Measurements from ENCODE around the gene SEMA5B.

The SEMA5B gene

DNA sequence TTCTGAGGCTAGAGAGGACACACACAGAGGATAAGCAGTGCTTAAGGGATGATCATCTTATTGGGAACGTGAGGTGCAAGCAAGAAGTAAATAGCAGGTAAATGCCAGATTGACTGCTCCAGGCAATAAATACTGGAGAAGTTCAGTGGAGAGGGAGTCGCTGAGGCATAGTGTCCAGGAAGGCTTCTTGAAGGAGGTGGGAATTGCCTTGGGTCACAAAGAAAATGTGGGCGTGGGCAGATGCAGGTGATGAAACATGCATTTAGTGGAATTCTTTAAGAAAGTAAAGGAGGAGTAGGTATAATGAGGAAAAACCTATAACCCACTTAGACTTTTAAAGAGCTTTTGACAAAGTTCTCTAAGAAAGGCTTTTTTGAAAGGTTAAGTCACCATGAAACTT, 7.4 kb upstream of the SEMA5B start:
- Histone ChIP-seq H4K20me1 (ENCODE audit: insufficient read depth) (no peaks in the 10 kb centered on the region), H3K27me3 (ENCODE audit: insufficient read depth, low read depth) (no peaks in the 10 kb centered on the region), H3K4me1 (ENCODE audit: low read depth, poor library complexity, severe bottlenecking) (no peaks in the 10 kb centered on the region), H3K36me3 (ENCODE audit: insufficient read depth) (no peaks in the 10 kb centered on the region), H3K4me2 (no peak overlapping the region), H3K79me2 (ENCODE audit: insufficient read depth, low read depth) (no peaks in the 10 kb centered on the region), H2AFZ (ENCODE audit: low read depth) (no peak overlapping the region), H3K27ac (no peak overlapping the region), H3K4me3 (IDR thresholded peaks at IDR 0.05; ENCODE audit: insufficient read depth, low read depth, low read length) (no peak overlapping the region), H3K9ac (no peak overlapping the region)
- TF ChIP-seq, protein P1, sequence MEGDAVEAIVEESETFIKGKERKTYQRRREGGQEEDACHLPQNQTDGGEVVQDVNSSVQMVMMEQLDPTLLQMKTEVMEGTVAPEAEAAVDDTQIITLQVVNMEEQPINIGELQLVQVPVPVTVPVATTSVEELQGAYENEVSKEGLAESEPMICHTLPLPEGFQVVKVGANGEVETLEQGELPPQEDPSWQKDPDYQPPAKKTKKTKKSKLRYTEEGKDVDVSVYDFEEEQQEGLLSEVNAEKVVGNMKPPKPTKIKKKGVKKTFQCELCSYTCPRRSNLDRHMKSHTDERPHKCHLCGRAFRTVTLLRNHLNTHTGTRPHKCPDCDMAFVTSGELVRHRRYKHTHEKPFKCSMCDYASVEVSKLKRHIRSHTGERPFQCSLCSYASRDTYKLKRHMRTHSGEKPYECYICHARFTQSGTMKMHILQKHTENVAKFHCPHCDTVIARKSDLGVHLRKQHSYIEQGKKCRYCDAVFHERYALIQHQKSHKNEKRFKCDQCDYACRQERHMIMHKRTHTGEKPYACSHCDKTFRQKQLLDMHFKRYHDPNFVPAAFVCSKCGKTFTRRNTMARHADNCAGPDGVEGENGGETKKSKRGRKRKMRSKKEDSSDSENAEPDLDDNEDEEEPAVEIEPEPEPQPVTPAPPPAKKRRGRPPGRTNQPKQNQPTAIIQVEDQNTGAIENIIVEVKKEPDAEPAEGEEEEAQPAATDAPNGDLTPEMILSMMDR (conservative IDR thresholded peaks at IDR 0.05; ENCODE audit: low read depth, low read length): no peak

DNA sequence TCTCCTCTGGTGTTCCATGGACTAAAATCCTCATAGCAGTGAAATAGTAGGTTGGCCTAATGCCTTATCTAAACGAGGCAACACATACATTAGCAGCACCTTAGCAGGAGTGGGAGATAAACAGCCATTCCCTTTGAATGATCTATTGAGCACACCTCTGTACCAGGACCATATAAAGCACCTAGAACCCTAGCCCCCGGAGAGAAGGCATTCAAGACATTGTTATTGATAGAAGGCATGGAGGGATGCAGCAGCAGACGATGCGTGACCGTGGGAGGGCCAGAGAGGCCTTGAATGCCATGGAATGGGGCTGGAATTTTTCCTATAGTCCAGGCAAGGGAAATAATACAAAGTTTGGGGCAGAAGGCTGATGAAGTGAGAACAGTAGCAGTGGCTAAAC, 6.6 kb upstream of the SEMA5B start:
- H3K4me1 ChIP-seq (ENCODE audit: low read depth, poor library complexity, severe bottlenecking): no peaks in the 10 kb centered on the region
- no peak overlapping the region for H3K27ac ChIP-seq
- H3K9ac ChIP-seq: no peak overlapping the region
- no peaks in the 10 kb centered on the region for H4K20me1 ChIP-seq (ENCODE audit: insufficient read depth)
- no peak overlapping the region for H2AFZ ChIP-seq (ENCODE audit: low read depth)
- no peak overlapping the region for H3K4me3 ChIP-seq (IDR thresholded peaks at IDR 0.05; ENCODE audit: insufficient read depth, low read depth, low read length)
- H3K27me3 ChIP-seq (ENCODE audit: insufficient read depth, low read depth): no peaks in the 10 kb centered on the region
- H3K4me2 ChIP-seq: no peak overlapping the region
- H3K79me2 ChIP-seq (ENCODE audit: insufficient read depth, low read depth): no peaks in the 10 kb centered on the region
- no peaks in the 10 kb centered on the region for H3K36me3 ChIP-seq (ENCODE audit: insufficient read depth)
- TF ChIP-seq, protein P1 (conservative IDR thresholded peaks at IDR 0.05; ENCODE audit: low read depth, low read length): no peak

DNA sequence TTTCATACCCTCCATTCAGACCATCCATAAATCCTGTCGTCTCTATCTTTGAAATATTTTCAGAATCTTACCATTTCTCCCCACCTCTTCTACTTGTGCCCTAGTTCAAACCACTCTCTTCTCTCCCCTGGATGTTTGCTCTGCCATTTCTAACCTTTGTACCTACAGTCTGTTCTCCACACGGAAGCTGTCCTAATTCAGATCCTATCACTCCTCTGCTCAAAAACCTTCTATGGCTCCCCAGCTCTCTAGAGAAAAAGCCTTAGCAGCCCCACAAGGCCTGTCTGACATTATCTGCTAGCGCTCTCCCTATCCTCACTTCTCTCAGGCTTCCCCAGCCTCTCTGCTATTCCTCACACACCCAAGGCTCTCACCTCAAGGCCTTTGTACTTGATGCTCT, 4.5 kb upstream of the SEMA5B start:
- peaks cover 4% of the 10 kb centered on the region for H3K4me1 ChIP-seq (ENCODE audit: low read depth, poor library complexity, severe bottlenecking)
- H3K79me2 ChIP-seq (ENCODE audit: insufficient read depth, low read depth): no peaks in the 10 kb centered on the region
- H3K4me3 ChIP-seq (IDR thresholded peaks at IDR 0.05; ENCODE audit: insufficient read depth, low read depth, low read length): no peak overlapping the region
- no peak overlapping the region for H3K9ac ChIP-seq
- no peak overlapping the region for H3K4me2 ChIP-seq
- TF ChIP-seq, protein P1 (conservative IDR thresholded peaks at IDR 0.05; ENCODE audit: low read depth, low read length): no peak
- no peak overlapping the region for H3K27ac ChIP-seq
- H3K36me3 ChIP-seq (ENCODE audit: insufficient read depth): no peaks in the 10 kb centered on the region
- no peaks in the 10 kb centered on the region for H4K20me1 ChIP-seq (ENCODE audit: insufficient read depth)
- H2AFZ ChIP-seq (ENCODE audit: low read depth): no peak overlapping the region
- peaks cover 5% of the 10 kb centered on the region; the same call in 1 of the 2 replicates for H3K27me3 ChIP-seq (ENCODE audit: insufficient read depth, low read depth)

DNA sequence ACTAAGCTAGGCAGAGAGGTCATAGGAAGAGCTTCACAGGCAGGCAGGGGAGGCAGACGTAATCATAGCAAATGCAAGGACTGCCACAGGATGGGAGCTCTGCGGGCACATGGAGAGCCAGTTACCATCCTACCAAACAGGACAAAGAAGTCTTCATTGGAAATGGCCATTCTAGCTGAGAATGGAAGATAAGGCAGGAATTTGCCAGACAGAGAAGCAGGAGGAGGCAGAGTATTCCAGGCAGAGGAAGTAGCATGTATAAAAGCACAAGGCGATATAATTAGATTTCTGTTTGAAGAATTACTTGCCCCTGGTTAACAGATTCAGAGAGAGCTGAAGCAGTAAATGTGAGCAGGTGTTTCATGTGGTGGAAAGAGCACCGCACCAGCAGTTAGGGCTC, 3.5 kb upstream of the SEMA5B start:
- no peaks in the 10 kb centered on the region for H3K79me2 ChIP-seq (ENCODE audit: insufficient read depth, low read depth)
- no peaks in the 10 kb centered on the region for H4K20me1 ChIP-seq (ENCODE audit: insufficient read depth)
- peaks cover 5% of the 10 kb centered on the region; the same call in 1 of the 2 replicates for H3K27me3 ChIP-seq (ENCODE audit: insufficient read depth, low read depth)
- no peak overlapping the region for H3K27ac ChIP-seq
- H2AFZ ChIP-seq (ENCODE audit: low read depth): no peak overlapping the region
- no peak overlapping the region for H3K4me3 ChIP-seq (IDR thresholded peaks at IDR 0.05; ENCODE audit: insufficient read depth, low read depth, low read length)
- peaks cover 4% of the 10 kb centered on the region for H3K4me1 ChIP-seq (ENCODE audit: low read depth, poor library complexity, severe bottlenecking)
- TF ChIP-seq, protein P1 (conservative IDR thresholded peaks at IDR 0.05; ENCODE audit: low read depth, low read length): no peak
- H3K4me2 ChIP-seq: no peak overlapping the region
- H3K36me3 ChIP-seq (ENCODE audit: insufficient read depth): no peaks in the 10 kb centered on the region
- no peak overlapping the region for H3K9ac ChIP-seq

Measured in KMS-11 (cell line).